Measurements from ENCODE around the gene CAMTA1.

DNA sequence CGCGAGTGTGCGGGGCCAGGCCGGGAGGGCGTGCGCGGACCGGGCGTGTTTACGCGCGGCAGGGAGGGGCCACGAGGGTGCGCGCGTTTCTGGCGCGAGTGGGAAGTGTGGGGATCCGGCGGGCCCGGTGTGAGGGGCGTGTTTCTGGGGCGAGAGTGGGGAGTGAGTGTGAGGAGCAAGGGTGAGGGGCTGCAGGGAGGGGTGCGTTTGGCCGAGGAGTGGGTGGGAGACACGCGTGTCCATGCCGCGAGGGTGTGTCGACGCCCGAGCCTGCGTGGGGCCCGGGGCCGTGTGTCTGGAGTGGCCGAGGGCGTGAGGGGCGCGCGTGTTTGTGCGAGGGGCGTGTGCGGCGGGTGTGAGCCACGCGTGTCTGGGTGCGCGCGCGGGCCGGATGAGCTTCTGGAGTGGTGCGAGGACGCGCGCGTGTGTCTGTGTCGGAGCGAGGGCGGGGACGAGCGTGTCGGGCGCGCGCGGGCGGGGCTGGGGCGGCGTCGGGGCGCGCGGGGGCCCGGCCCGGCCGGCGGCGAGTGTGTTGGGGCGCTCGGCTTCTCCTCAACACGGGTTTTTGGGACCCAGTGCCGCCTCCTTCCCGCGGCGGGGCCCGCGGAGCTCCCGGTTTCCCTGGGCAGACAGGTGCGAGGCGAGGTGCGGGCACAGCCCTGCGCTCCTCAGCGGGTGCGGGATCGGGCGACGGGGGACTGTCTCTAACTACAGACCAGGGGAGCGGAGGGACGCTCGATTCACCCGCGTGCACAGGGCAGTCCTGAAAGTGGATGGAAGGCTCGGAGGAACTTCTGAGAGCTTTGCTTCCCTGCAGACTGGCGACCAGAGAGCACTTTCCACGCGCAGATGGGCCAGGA lies 920.0 kb downstream of the CAMTA1 start:
- TF ChIP-seq, protein P1, sequence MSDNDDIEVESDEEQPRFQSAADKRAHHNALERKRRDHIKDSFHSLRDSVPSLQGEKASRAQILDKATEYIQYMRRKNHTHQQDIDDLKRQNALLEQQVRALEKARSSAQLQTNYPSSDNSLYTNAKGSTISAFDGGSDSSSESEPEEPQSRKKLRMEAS (IDR thresholded peaks at IDR 0.05; ENCODE audit: low read depth), result no peak
- TF ChIP-seq, protein P2, sequence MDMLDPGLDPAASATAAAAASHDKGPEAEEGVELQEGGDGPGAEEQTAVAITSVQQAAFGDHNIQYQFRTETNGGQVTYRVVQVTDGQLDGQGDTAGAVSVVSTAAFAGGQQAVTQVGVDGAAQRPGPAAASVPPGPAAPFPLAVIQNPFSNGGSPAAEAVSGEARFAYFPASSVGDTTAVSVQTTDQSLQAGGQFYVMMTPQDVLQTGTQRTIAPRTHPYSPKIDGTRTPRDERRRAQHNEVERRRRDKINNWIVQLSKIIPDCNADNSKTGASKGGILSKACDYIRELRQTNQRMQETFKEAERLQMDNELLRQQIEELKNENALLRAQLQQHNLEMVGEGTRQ (IDR thresholded peaks at IDR 0.05; ENCODE audit: borderline replicate concordance, low read depth, low read length), result no peak
- TF ChIP-seq TCF12 (IDR thresholded peaks at IDR 0.05), result no peak
- TF ChIP-seq, protein P3, sequence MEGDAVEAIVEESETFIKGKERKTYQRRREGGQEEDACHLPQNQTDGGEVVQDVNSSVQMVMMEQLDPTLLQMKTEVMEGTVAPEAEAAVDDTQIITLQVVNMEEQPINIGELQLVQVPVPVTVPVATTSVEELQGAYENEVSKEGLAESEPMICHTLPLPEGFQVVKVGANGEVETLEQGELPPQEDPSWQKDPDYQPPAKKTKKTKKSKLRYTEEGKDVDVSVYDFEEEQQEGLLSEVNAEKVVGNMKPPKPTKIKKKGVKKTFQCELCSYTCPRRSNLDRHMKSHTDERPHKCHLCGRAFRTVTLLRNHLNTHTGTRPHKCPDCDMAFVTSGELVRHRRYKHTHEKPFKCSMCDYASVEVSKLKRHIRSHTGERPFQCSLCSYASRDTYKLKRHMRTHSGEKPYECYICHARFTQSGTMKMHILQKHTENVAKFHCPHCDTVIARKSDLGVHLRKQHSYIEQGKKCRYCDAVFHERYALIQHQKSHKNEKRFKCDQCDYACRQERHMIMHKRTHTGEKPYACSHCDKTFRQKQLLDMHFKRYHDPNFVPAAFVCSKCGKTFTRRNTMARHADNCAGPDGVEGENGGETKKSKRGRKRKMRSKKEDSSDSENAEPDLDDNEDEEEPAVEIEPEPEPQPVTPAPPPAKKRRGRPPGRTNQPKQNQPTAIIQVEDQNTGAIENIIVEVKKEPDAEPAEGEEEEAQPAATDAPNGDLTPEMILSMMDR (IDR thresholded peaks at IDR 0.05), result no peak
